ENCODE measurements around the gene DAP. TPM values are rescaled to one million over a fixed set of nuclear protein-coding genes. Genes with fewer than 3 reads are reported as not detected.

The DAP gene
- total and polyA plus RNA-seq, 2 of the 13 experiments (the other 11 are each of a cell fraction or from before 2014, with no cell fraction given), result 22.0 to 57.5 TPM

DNA sequence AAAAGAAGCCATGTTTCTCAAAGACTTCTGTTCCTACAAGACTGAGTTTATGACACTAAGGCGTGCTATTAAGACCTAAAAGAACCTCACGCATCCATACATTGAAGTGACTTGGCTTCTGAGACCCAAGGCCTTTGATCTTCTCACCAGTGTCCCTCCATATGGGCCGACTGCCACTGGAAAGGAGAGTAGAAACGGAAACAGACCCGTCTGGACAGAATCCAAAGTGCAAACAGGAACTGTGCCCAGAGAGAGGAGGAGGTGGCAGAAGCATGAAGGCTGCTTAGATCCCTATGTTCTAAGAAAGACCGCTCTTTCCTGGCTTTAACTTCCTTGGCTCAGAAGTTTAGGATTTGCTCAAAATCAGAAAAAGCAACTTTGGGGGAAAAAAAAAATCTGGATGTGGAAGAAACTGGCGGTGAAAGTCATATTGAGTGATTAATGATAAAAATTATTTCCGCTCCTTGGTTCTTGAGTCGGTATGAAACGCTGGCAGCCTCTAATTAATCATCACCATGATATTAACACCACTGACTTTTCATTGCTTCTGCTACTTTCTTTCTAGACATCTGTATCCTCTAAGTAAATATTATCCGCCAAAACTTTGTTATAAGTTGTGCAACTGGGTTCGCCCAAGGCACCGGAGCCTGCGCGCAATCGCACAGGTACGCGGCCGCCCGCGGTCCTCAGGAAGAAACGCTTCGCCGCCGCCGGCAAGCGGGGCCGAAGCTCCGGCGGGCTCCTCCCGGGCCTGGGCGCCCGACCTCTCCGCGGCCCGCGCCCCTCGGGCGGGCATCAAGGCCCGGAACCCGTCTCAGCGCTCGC is 726 bp downstream of the DAP start (continued):
- TF ChIP-seq, protein P1, sequence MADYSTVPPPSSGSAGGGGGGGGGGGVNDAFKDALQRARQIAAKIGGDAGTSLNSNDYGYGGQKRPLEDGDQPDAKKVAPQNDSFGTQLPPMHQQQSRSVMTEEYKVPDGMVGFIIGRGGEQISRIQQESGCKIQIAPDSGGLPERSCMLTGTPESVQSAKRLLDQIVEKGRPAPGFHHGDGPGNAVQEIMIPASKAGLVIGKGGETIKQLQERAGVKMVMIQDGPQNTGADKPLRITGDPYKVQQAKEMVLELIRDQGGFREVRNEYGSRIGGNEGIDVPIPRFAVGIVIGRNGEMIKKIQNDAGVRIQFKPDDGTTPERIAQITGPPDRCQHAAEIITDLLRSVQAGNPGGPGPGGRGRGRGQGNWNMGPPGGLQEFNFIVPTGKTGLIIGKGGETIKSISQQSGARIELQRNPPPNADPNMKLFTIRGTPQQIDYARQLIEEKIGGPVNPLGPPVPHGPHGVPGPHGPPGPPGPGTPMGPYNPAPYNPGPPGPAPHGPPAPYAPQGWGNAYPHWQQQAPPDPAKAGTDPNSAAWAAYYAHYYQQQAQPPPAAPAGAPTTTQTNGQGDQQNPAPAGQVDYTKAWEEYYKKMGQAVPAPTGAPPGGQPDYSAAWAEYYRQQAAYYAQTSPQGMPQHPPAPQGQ (CRISPR knock-in tag; IDR thresholded peaks at IDR 0.05; ENCODE audit: borderline replicate concordance), result no peak
- TF ChIP-seq, protein P2, sequence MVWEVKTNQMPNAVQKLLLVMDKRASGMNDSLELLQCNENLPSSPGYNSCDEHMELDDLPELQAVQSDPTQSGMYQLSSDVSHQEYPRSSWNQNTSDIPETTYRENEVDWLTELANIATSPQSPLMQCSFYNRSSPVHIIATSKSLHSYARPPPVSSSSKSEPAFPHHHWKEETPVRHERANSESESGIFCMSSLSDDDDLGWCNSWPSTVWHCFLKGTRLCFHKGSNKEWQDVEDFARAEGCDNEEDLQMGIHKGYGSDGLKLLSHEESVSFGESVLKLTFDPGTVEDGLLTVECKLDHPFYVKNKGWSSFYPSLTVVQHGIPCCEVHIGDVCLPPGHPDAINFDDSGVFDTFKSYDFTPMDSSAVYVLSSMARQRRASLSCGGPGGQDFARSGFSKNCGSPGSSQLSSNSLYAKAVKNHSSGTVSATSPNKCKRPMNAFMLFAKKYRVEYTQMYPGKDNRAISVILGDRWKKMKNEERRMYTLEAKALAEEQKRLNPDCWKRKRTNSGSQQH (CRISPR knock-in tag; IDR thresholded peaks at IDR 0.05; ENCODE audit: low read depth), result no peak
- no peak for TF ChIP-seq RELA (CRISPR knock-in tag; IDR thresholded peaks at IDR 0.05)
- no peak for TF ChIP-seq ZNF570 (CRISPR knock-in tag; IDR thresholded peaks at IDR 0.05; ENCODE audit: borderline replicate concordance)
- TF ChIP-seq, protein P3, sequence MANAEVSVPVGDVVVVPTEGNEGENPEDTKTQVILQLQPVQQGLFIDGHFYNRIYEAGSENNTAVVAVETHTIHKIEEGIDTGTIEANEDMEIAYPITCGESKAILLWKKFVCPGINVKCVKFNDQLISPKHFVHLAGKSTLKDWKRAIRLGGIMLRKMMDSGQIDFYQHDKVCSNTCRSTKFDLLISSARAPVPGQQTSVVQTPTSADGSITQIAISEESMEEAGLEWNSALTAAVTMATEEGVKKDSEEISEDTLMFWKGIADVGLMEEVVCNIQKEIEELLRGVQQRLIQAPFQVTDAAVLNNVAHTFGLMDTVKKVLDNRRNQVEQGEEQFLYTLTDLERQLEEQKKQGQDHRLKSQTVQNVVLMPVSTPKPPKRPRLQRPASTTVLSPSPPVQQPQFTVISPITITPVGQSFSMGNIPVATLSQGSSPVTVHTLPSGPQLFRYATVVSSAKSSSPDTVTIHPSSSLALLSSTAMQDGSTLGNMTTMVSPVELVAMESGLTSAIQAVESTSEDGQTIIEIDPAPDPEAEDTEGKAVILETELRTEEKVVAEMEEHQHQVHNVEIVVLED (CRISPR knock-in tag; IDR thresholded peaks at IDR 0.05; ENCODE audit: borderline replicate concordance), result 0 out of 2 replicates have a peak, but pooled peaks have one; percentile 54
- no peak for TF ChIP-seq KMT2A (CRISPR knock-in tag; IDR thresholded peaks at IDR 0.05)
- TF ChIP-seq, protein P4, sequence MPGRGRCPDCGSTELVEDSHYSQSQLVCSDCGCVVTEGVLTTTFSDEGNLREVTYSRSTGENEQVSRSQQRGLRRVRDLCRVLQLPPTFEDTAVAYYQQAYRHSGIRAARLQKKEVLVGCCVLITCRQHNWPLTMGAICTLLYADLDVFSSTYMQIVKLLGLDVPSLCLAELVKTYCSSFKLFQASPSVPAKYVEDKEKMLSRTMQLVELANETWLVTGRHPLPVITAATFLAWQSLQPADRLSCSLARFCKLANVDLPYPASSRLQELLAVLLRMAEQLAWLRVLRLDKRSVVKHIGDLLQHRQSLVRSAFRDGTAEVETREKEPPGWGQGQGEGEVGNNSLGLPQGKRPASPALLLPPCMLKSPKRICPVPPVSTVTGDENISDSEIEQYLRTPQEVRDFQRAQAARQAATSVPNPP (CRISPR knock-in tag; IDR thresholded peaks at IDR 0.05), result no peak
- TF ChIP-seq BHLHE40 (IDR thresholded peaks at IDR 0.05; ENCODE audit: low read length), result no peak
- TF ChIP-seq, protein P5, sequence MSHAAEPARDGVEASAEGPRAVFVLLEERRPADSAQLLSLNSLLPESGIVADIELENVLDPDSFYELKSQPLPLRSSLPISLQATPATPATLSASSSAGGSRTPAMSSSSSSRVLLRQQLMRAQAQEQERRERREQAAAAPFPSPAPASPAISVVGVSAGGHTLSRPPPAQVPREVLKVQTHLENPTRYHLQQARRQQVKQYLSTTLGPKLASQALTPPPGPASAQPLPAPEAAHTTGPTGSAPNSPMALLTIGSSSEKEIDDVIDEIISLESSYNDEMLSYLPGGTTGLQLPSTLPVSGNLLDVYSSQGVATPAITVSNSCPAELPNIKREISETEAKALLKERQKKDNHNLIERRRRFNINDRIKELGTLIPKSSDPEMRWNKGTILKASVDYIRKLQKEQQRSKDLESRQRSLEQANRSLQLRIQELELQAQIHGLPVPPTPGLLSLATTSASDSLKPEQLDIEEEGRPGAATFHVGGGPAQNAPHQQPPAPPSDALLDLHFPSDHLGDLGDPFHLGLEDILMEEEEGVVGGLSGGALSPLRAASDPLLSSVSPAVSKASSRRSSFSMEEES (CRISPR knock-in tag; IDR thresholded peaks at IDR 0.05), result no peak
- TF ChIP-seq RARA (CRISPR knock-in tag; IDR thresholded peaks at IDR 0.05), result peak; percentile 8; the same call in 1 of the 2 replicates
- TF ChIP-seq SKI (IDR thresholded peaks at IDR 0.05; ENCODE audit: partially characterized antibody), result peak; percentile 11
- peak; percentile 83 for TF ChIP-seq POLR2G (IDR thresholded peaks at IDR 0.05; ENCODE audit: low read depth, low read length)
- TF ChIP-seq ZNF567 (CRISPR knock-in tag; IDR thresholded peaks at IDR 0.05; ENCODE audit: borderline replicate concordance), result no peak
- TF ChIP-seq ZNF660 (CRISPR knock-in tag; IDR thresholded peaks at IDR 0.05; ENCODE audit: borderline replicate concordance, low read depth), result no peak
- no peak for TF ChIP-seq HDAC6 (IDR thresholded peaks at IDR 0.05; ENCODE audit: low read depth, low read length)
- TF ChIP-seq, protein P6, sequence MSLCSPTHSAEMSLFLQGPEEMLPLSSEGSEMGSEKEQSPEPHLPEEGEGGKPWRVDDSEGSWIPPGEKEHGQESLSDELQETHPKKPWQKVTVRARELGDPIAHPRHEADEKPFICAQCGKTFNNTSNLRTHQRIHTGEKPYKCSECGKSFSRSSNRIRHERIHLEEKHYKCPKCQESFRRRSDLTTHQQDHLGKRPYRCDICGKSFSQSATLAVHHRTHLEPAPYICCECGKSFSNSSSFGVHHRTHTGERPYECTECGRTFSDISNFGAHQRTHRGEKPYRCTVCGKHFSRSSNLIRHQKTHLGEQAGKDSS (CRISPR knock-in tag; IDR thresholded peaks at IDR 0.05; ENCODE audit: borderline replicate concordance, low read depth), result no peak
- TF ChIP-seq NR2F2 (IDR thresholded peaks at IDR 0.05; ENCODE audit: borderline replicate concordance, low read depth), result no peak

All from HepG2 (cell line).